HEK293 (cell line): Measurements from ENCODE around the gene PRR14L.

ENCODE experiments used
- CTCF ChIA-PET: fragments of 350-600 bp; formaldehyde crosslinking; extraction: SDS; loops from one replicate; lab custom pipeline; 2021; ENCODE audit warnings: antibody characterized with exemption; lab: Yijun Ruan, JAX
- POLR2A ChIA-PET: fragments of 300-600 bp; formaldehyde crosslinking; extraction: SDS; loops from one replicate; lab custom pipeline; 2020; ENCODE audit warnings: antibody characterized with exemption, inconsistent platforms; lab: Yijun Ruan, JAX
- H3K27ac ChIP-seq: fragments of 200-500 bp; sonication (Bioruptor generic); 2 replicates; pipeline ENCODE4 v1.5.1; 2014; ENCODE audit warnings: low read depth, low read length, control low read depth, inconsistent platforms; ENCODE audit errors: extremely low read depth
- H3K36me3 ChIP-seq, 2 experiments: fragments of 200-500 bp in 1 of 2; sonication (Bioruptor generic) in 1 of 2; 1 replicate in 1 of 2; 2 replicates in 1 of 2; pipeline ENCODE4 v1.5.1; 2014 to 2017; ENCODE audit warnings: inconsistent platforms in 2 of 2, low read length in 2 of 2; ENCODE audit not compliant: control insufficient read depth in 2 of 2, insufficient read depth in 1 of 2
- H3K4me1 ChIP-seq: fragments of 200-500 bp; sonication (Bioruptor generic); 2 replicates; pipeline ENCODE4 v1.5.1; 2014; ENCODE audit warnings: mild to moderate bottlenecking, low read length, inconsistent platforms; ENCODE audit not compliant: control insufficient read depth, insufficient read depth
- H3K4me3 ChIP-seq: 2 replicates; pipeline ENCODE4 v1.5.1; 2011; ENCODE audit warnings: low read depth, mild to moderate bottlenecking, control low read depth, low read length, moderate library complexity
- H3K9me3 ChIP-seq: fragments of 200-500 bp; sonication (Bioruptor generic); 2 replicates; pipeline ENCODE4 v1.5.1; 2014; ENCODE audit warnings: low read depth, low read length, inconsistent platforms; ENCODE audit not compliant: control insufficient read depth, insufficient read depth
- GLI4 ChIP-seq: fragments of 450-650 bp; formaldehyde crosslinking; IDR thresholded peaks from 2 replicates; pipeline ENCODE4 v1.5.1; 2016; ENCODE audit warnings: missing biosample characterization, missing genetic modification characterization
- KLF8 ChIP-seq: fragments of 450-650 bp; formaldehyde crosslinking; IDR thresholded peaks from 2 replicates; pipeline ENCODE4 v1.5.1; 2016; ENCODE audit warnings: missing biosample characterization, missing genetic modification characterization
- KLF9 ChIP-seq: fragments of 450-650 bp; formaldehyde crosslinking; IDR thresholded peaks from 2 replicates; pipeline ENCODE4 v1.5.1; 2016; ENCODE audit warnings: missing biosample characterization, missing genetic modification characterization, low read depth
- TRIM28 ChIP-seq: IDR thresholded peaks from 2 replicates; pipeline ENCODE4 v1.6.1; 2011; ENCODE audit warnings: low read length, control low read depth, borderline replicate concordance
- ZBTB48 ChIP-seq: fragments of 450-650 bp; formaldehyde crosslinking; IDR thresholded peaks from 2 replicates; pipeline ENCODE4 v1.5.1; 2016; ENCODE audit warnings: missing biosample characterization, missing genetic modification characterization
- ZEB2 ChIP-seq: fragments of 450-650 bp; formaldehyde crosslinking; IDR thresholded peaks from 2 replicates; pipeline ENCODE4 v1.5.1; 2016; ENCODE audit warnings: missing biosample characterization, missing genetic modification characterization
- ZIC2 ChIP-seq: fragments of 450-650 bp; formaldehyde crosslinking; IDR thresholded peaks from 2 replicates; pipeline ENCODE4 v1.5.1; 2016; ENCODE audit warnings: missing biosample characterization, missing genetic modification characterization
- ZNF133 ChIP-seq: fragments of 450-650 bp; formaldehyde crosslinking; IDR thresholded peaks from 2 replicates; pipeline ENCODE4 v1.5.1; 2016; ENCODE audit warnings: missing biosample characterization, missing genetic modification characterization
- ZNF146 ChIP-seq: fragments of 450-650 bp; formaldehyde crosslinking; IDR thresholded peaks from 2 replicates; pipeline ENCODE4 v1.5.1; 2016; ENCODE audit warnings: missing biosample characterization, missing genetic modification characterization
- ZNF24 ChIP-seq: fragments of 450-650 bp; formaldehyde crosslinking; IDR thresholded peaks from 2 replicates; pipeline ENCODE4 v1.5.1; 2016; ENCODE audit warnings: missing biosample characterization, missing genetic modification characterization
- ZNF311 ChIP-seq: fragments of 450-650 bp; formaldehyde crosslinking; IDR thresholded peaks from 2 replicates; pipeline ENCODE4 v1.5.1; 2017; ENCODE audit warnings: missing biosample characterization, missing genetic modification characterization, borderline replicate concordance
- ZNF394 ChIP-seq: fragments of 450-650 bp; formaldehyde crosslinking; IDR thresholded peaks from 2 replicates; pipeline ENCODE4 v1.5.1; 2016; ENCODE audit warnings: missing biosample characterization, missing genetic modification characterization, mild to moderate bottlenecking, moderate library complexity, borderline replicate concordance
- ZNF426 ChIP-seq: fragments of 450-650 bp; formaldehyde crosslinking; IDR thresholded peaks from 2 replicates; pipeline ENCODE4 v1.5.1; 2017; ENCODE audit warnings: missing biosample characterization, missing genetic modification characterization, mild to moderate bottlenecking, inconsistent platforms, moderate library complexity
- ZNF510 ChIP-seq: fragments of 450-650 bp; formaldehyde crosslinking; IDR thresholded peaks from 2 replicates; pipeline ENCODE4 v1.5.1; 2018; ENCODE audit warnings: mild to moderate bottlenecking, missing genetic modification characterization, missing biosample characterization; ENCODE audit not compliant: insufficient replicate concordance
- ZNF707 ChIP-seq: fragments of 450-650 bp; formaldehyde crosslinking; IDR thresholded peaks from 2 replicates; pipeline ENCODE4 v1.5.1; 2016; ENCODE audit warnings: missing biosample characterization, missing genetic modification characterization
- ZNF777 ChIP-seq: fragments of 450-650 bp; formaldehyde crosslinking; IDR thresholded peaks from 2 replicates; pipeline ENCODE4 v1.5.1; 2017; ENCODE audit warnings: missing biosample characterization, missing genetic modification characterization, borderline replicate concordance
- TF ChIP-seq, protein P1 (sequence below): fragments of 450-650 bp; formaldehyde crosslinking; IDR thresholded peaks from 2 replicates; pipeline ENCODE4 v1.5.1; 2016; ENCODE audit warnings: missing biosample characterization, missing genetic modification characterization
- TF ChIP-seq, protein P2 (sequence below): IDR thresholded peaks from 2 replicates; pipeline ENCODE4 v1.6.1; 2011; ENCODE audit warnings: mild to moderate bottlenecking, low read depth, low read length, borderline replicate concordance
- TF ChIP-seq, protein P3 (sequence below): fragments of 450-650 bp; formaldehyde crosslinking; IDR thresholded peaks from 2 replicates; pipeline ENCODE4 v1.5.1; 2016; ENCODE audit warnings: missing biosample characterization, missing genetic modification characterization
- TF ChIP-seq, protein P4 (sequence below): fragments of 450-650 bp; IDR thresholded peaks from 2 replicates; pipeline ENCODE4 v1.5.1; 2018; ENCODE audit warnings: missing biosample characterization, missing genetic modification characterization
- TF ChIP-seq, protein P5 (sequence below): fragments of 450-650 bp; formaldehyde crosslinking; IDR thresholded peaks from 2 replicates; pipeline ENCODE4 v1.5.1; 2016; ENCODE audit warnings: missing biosample characterization, missing genetic modification characterization

The PRR14L gene

DNA sequence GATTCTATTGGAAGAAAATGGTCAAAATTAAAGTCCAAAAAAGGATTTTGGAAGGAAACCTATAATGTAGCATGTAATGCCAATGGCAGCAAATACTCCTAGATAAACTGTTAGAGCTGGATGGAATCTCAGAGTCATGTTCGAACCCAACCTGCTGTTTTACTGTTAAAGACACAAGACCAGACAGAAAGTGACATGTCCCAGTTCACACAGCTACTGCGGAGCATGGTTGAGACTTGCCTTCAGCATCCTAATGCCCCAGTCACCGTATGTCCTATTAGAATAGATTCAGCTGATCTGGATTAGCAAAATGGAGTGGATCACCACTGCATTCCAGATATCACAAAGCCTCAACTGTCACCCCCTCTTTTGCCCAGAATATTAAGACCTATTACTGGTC is 102.9 kb downstream of the PRR14L start:
- no peak overlapping the region for H3K27ac ChIP-seq
- TF ChIP-seq, protein P1, sequence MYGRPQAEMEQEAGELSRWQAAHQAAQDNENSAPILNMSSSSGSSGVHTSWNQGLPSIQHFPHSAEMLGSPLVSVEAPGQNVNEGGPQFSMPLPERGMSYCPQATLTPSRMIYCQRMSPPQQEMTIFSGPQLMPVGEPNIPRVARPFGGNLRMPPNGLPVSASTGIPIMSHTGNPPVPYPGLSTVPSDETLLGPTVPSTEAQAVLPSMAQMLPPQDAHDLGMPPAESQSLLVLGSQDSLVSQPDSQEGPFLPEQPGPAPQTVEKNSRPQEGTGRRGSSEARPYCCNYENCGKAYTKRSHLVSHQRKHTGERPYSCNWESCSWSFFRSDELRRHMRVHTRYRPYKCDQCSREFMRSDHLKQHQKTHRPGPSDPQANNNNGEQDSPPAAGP (tag by site-specific recombination), result no peak
- TF ChIP-seq, protein P2, sequence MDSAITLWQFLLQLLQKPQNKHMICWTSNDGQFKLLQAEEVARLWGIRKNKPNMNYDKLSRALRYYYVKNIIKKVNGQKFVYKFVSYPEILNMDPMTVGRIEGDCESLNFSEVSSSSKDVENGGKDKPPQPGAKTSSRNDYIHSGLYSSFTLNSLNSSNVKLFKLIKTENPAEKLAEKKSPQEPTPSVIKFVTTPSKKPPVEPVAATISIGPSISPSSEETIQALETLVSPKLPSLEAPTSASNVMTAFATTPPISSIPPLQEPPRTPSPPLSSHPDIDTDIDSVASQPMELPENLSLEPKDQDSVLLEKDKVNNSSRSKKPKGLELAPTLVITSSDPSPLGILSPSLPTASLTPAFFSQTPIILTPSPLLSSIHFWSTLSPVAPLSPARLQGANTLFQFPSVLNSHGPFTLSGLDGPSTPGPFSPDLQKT, result no peak
- TF ChIP-seq ZNF707 (tag by site-specific recombination) (no peak), ZNF311 (tag by site-specific recombination) (no peak), ZNF510 (tag by site-specific recombination) (no peak), ZNF426 (tag by site-specific recombination) (no peak), GLI4 (no peak), KLF9 (tag by site-specific recombination) (no peak), ZNF133 (tag by site-specific recombination) (no peak)
- TF ChIP-seq, protein P3, sequence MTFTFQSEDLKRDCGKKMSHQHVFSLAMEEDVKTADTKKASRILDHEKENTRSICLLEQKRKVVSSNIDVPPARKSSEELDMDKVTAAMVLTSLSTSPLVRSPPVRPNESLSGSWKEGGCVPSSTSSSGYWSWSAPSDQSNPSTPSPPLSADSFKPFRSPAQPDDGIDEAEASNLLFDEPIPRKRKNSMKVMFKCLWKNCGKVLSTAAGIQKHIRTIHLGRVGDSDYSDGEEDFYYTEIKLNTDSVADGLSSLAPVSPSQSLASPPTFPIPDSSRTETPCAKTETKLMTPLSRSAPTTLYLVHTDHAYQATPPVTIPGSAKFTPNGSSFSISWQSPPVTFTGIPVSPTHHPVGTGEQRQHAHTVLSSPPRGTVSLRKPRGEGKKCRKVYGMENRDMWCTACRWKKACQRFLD, result no peak
- H3K36me3 ChIP-seq, result peaks cover 6 to 41% of the 10 kb centered on the region in 2 experiments
- H3K4me3 ChIP-seq, result no peak overlapping the region
- no peaks in the 10 kb centered on the region for H3K9me3 ChIP-seq
- H3K4me1 ChIP-seq, result peaks cover 8% of the 10 kb centered on the region
- POLR2A ChIA-PET, result interaction anchor here (1.5 to 1.8 kb wide), 2 partner anchors 15 to 16 kb away, joined by 5 to 13 read pairs; partner anchors contain the start of gene PISD
- CTCF ChIA-PET, result interaction anchor here (1.1 to 1.7 kb wide), 5 partner anchors 13 to 330 kb away, joined by 3 to 5 read pairs (median 4); no protein-coding TSS in a partner anchor

DNA sequence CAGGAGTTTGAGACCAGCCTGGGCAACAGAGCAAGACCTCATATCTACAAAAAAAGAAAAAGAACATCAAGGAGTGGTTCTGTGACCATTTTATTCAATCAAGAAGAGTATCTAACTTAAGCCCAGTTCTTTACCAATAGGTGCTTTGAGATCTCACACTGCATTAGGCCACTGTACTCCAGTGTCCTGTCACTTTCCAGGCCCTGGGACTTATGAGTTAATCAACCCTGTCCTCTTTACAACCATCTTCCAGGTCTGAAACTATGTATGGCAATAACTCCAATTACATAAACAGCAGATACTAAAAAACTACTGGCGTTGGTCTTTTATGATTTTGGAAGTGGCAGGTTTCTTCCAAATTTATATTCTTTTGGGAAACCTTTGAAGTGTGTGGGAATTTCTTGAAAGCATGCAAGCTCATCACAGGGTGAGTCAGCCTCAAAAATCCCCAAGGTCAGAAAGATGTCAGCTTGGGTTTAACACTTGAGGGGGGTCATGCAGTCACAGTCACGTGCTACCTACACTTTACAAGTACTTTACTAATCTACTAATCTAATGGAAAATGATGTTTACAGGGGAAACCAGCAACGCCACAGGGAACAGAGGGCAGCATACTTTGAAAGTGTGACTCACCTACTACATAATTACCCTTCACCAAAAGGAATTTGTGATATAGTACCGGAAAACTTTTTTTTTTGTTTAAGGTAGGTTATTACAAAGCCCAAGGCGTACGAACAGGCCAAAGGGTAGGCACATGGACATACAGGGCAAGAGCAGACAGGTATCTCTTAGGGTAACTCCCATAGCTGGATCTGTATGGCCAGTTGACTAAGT is 103.5 kb downstream of the PRR14L start:
- peaks cover 8 to 41% of the 10 kb centered on the region in 2 experiments for H3K36me3 ChIP-seq
- H3K9me3 ChIP-seq, result no peaks in the 10 kb centered on the region
- POLR2A ChIA-PET, result interaction anchor here (1.5 to 1.8 kb wide), 2 partner anchors 15 to 16 kb away, joined by 5 to 13 read pairs; partner anchors contain the start of gene PISD
- CTCF ChIA-PET, result interaction anchor here (1.1 to 1.7 kb wide), 4 partner anchors 12 to 324 kb away, joined by 3 to 5 read pairs (median 4); no protein-coding TSS in a partner anchor
- H3K4me3 ChIP-seq, result no peak overlapping the region
- peak overlapping the region; percentile 39 for H3K27ac ChIP-seq
- H3K4me1 ChIP-seq, result peaks cover 8% of the 10 kb centered on the region
- TF ChIP-seq ZNF777 (no peak), ZEB2 (peak; percentile 60; the same call in 1 of the 2 replicates), ZNF24 (tag by site-specific recombination) (peak; percentile 47; the same call in 1 of the 2 replicates), KLF8 (tag by site-specific recombination) (peak; percentile 52; the same call in 1 of the 2 replicates), ZBTB48 (tag by site-specific recombination) (no peak), TRIM28 (peak; percentile 90; the same call in 1 of the 2 replicates), ZNF394 (tag by site-specific recombination) (0 out of 2 replicates have a peak, but pooled peaks have one; percentile 9), ZIC2 (peak; percentile 48), ZNF146 (tag by site-specific recombination) (no peak)
- TF ChIP-seq, protein P4, sequence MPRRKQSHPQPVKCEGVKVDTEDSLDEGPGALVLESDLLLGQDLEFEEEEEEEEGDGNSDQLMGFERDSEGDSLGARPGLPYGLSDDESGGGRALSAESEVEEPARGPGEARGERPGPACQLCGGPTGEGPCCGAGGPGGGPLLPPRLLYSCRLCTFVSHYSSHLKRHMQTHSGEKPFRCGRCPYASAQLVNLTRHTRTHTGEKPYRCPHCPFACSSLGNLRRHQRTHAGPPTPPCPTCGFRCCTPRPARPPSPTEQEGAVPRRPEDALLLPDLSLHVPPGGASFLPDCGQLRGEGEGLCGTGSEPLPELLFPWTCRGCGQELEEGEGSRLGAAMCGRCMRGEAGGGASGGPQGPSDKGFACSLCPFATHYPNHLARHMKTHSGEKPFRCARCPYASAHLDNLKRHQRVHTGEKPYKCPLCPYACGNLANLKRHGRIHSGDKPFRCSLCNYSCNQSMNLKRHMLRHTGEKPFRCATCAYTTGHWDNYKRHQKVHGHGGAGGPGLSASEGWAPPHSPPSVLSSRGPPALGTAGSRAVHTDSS (tag by site-specific recombination), result no peak
- TF ChIP-seq, protein P5, sequence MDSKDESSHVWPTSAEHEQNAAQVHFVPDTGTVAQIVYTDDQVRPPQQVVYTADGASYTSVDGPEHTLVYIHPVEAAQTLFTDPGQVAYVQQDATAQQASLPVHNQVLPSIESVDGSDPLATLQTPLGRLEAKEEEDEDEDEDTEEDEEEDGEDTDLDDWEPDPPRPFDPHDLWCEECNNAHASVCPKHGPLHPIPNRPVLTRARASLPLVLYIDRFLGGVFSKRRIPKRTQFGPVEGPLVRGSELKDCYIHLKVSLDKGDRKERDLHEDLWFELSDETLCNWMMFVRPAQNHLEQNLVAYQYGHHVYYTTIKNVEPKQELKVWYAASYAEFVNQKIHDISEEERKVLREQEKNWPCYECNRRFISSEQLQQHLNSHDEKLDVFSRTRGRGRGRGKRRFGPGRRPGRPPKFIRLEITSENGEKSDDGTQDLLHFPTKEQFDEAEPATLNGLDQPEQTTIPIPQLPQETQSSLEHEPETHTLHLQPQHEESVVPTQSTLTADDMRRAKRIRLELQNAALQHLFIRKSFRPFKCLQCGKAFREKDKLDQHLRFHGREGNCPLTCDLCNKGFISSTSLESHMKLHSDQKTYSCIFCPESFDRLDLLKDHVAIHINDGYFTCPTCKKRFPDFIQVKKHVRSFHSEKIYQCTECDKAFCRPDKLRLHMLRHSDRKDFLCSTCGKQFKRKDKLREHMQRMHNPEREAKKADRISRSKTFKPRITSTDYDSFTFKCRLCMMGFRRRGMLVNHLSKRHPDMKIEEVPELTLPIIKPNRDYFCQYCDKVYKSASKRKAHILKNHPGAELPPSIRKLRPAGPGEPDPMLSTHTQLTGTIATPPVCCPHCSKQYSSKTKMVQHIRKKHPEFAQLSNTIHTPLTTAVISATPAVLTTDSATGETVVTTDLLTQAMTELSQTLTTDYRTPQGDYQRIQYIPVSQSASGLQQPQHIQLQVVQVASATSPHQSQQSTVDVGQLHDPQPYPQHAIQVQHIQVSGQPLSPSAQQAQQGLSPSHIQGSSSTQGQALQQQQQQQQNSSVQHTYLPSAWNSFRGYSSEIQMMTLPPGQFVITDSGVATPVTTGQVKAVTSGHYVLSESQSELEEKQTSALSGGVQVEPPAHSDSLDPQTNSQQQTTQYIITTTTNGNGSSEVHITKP (tag by site-specific recombination), result peak; percentile 29
